Small intestine (tissue), 7 donors: ENCODE measurements around the gene LMNA. TPM values are rescaled to one million over a fixed set of nuclear protein-coding genes. Genes with fewer than 3 reads are reported as not detected.
"Not testable (repeated sequence)": the region's sequence is repeated elsewhere in the genome, so short reads cannot be mapped to it uniquely, and the experiment has no call there.

Experiments used
- DNase-seq, 2 donors: peaks; one replicate each; pipeline versions ENCODE4 v3.0.0 to v3.0.0-alpha.2; 2013
- FAIRE-seq: peaks from 2 replicates; lab custom pipeline; 2012; peaks lifted over from hg19 to GRCh38; lab: Jason Lieb, UNC
- H3K27ac ChIP-seq, 3 donors: one replicate each; pipeline ENCODE4 v1.5.1; 2013; ENCODE audit warnings: low read length in 2 of 3, mild to moderate bottlenecking in 2 of 3, control low read depth in 1 of 3, inconsistent platforms in 1 of 3, low read depth in 1 of 3, moderate library complexity in 1 of 3
- H3K27me3 ChIP-seq, 3 donors: one replicate each; pipeline ENCODE4 v1.6.1; 2013; ENCODE audit warnings: low read length in 3 of 3, inconsistent platforms in 1 of 3; ENCODE audit not compliant: control insufficient read depth in 3 of 3, insufficient read depth in 3 of 3
- H3K36me3 ChIP-seq, 3 donors: one replicate each; pipeline ENCODE4 v1.6.1; 2013; ENCODE audit warnings: low read length in 3 of 3, inconsistent platforms in 1 of 3, low read depth in 1 of 3, mild to moderate bottlenecking in 1 of 3, moderate library complexity in 1 of 3; ENCODE audit not compliant: control insufficient read depth in 3 of 3, insufficient read depth in 2 of 3
- H3K4me1 ChIP-seq, 3 donors: one replicate each; pipeline ENCODE4 v1.6.1; 2013; ENCODE audit warnings: low read length in 2 of 3, inconsistent platforms in 1 of 3, low read depth in 1 of 3, mild to moderate bottlenecking in 1 of 3, moderate library complexity in 1 of 3; ENCODE audit not compliant: control insufficient read depth in 3 of 3, insufficient read depth in 2 of 3
- H3K4me3 ChIP-seq, 3 donors: one replicate each; pipeline ENCODE4 v1.5.1; 2013; ENCODE audit warnings: low read length in 3 of 3, control low read depth in 1 of 3, inconsistent platforms in 1 of 3, low read depth in 1 of 3, mild to moderate bottlenecking in 1 of 3, moderate library complexity in 1 of 3
- H3K9me3 ChIP-seq, 2 donors: one replicate each; pipeline ENCODE4 v1.6.1; 2013; ENCODE audit warnings: low read depth in 1 of 2, low read length in 1 of 2; ENCODE audit not compliant: control insufficient read depth in 2 of 2, insufficient read depth in 1 of 2
- WGBS, 3 donors: extraction: QIAGEN DNeasy Blood & Tissue Kit; methylation state at CpG; one replicate each; pipeline ENCODE4 v1.1.7; 2013; 5-methylcytosine and 5-hydroxymethylcytosine counted together
- polyA plus RNA-seq, 4 donors: library from polyadenylated mRNA; stranded (reverse) in 3 of 4; unstranded in 1 of 4; fragments of 200-250 nt in 3 of 4; fragments of 120-200 nt in 1 of 4; gene quantifications; one replicate each; pipeline versions ENCODE4 v1.2.1 to v1.2.3, GENCODE V29; 2013
- donor health status: healthy with polysubstance abuse.
- donor health status: control.
- donor health status: control.
- donor health status: Bipolar disorder and iron deficiency.
- donor health status: healthy.

LMNA gene
- polyA plus RNA-seq, 4 donors, result 89.7 to 168 (median 105) TPM

DNA sequence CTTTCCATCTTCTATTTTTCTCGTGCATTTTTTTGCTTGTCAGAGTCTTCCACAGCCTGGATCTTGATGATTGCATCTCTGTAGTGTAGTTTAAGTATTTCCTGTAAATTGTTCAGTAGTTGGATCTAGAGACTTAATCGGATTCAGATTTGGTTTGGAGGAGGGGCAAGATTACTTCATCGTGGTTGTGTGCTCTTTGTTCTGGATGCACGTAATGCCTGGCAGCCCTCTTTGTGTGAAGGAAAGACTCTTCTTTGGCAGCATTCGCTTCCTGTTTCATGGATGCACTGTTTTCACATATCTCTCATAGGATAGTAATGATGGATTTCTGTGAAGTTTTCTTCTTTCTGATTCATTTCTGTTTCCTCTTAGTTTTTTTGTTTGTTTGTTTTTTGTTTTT lies 53.0 kb downstream of the LMNA start:
- H3K27ac ChIP-seq, result no peak overlapping the region
- 71 to 84% (median 82%) methylated on average over 5 of the region's 5 CpGs for WGBS, 3 donors
- no peaks in the 10 kb centered on the region for H3K9me3 ChIP-seq
- no peaks in the 10 kb centered on the region for H3K27me3 ChIP-seq
- peaks cover 0 to 6% (median 0%) of the 10 kb centered on the region in 3 donors for H3K4me1 ChIP-seq
- DNase-seq, result no peak
- FAIRE-seq, result no peak
- no peaks in the 10 kb centered on the region for H3K36me3 ChIP-seq
- H3K4me3 ChIP-seq, result no peak overlapping the region

DNA sequence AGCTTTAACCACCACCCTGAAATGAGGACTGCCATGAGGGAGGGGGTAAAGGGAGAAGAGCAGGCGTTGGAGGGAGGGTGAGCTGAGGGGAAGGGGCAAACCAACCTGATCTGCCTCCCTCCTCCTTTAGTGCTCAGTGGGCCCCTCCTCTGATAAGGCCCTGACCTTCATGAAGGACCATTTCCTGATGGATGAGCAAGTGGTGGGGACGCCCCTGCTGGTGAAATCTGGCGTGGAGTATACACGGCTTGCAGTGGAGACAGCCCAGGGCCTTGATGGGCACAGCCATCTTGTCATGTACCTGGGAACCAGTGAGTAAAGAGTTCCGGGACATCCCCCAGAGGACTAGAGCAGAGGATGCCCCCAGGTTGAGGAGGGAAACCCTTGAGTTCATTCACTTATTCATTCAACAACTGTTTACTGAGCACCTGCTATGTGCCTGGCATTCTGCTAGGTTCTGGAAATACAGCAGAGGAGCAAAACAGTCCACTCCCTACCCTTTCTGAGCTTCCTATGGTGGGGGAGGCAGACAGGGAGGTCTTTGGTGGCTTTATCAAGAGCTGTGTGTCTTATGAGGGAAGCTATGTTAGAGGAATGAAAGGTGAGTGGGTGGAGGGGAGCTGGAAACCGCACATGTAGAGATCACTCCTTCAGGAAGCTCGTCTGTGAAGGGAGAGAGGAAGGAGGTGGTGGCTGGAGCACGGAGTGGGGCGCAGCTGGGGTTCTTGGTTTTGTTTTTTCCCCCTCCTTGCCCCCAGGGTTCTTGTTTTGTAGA lies 58.4 kb downstream of the LMNA start:
- WGBS, 3 donors, result 71 to 83% (median 81%) methylated on average over 9 of the region's 9 CpGs
- no peak for DNase-seq
- peaks cover 0 to 21% (median 0%) of the 10 kb centered on the region in 3 donors for H3K36me3 ChIP-seq
- FAIRE-seq, result no peak
- no peak overlapping the region for H3K4me3 ChIP-seq
- H3K4me1 ChIP-seq, result no peaks in the 10 kb centered on the region
- H3K9me3 ChIP-seq, result no peaks in the 10 kb centered on the region
- no peak overlapping the region for H3K27ac ChIP-seq
- H3K27me3 ChIP-seq, result no peaks in the 10 kb centered on the region

DNA sequence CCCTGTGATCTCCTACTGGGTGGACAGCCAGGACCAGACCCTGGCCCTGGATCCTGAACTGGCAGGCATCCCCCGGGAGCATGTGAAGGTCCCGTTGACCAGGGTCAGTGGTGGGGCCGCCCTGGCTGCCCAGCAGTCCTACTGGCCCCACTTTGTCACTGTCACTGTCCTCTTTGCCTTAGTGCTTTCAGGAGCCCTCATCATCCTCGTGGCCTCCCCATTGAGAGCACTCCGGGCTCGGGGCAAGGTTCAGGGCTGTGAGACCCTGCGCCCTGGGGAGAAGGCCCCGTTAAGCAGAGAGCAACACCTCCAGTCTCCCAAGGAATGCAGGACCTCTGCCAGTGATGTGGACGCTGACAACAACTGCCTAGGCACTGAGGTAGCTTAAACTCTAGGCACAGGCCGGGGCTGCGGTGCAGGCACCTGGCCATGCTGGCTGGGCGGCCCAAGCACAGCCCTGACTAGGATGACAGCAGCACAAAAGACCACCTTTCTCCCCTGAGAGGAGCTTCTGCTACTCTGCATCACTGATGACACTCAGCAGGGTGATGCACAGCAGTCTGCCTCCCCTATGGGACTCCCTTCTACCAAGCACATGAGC lies 62.2 kb downstream of the LMNA start:
- H3K4me3 ChIP-seq, result no peak overlapping the region
- FAIRE-seq, result no peak
- H3K27me3 ChIP-seq, result no peaks in the 10 kb centered on the region
- H3K36me3 ChIP-seq, result peaks cover 0 to 21% (median 0%) of the 10 kb centered on the region in 3 donors
- no peak for DNase-seq
- 86 to 89% (median 87%) methylated on average over 12 of the region's 12 CpGs for WGBS, 3 donors
- no peaks in the 10 kb centered on the region for H3K9me3 ChIP-seq
- peaks cover 0 to 20% (median 0%) of the 10 kb centered on the region in 3 donors for H3K4me1 ChIP-seq
- H3K27ac ChIP-seq, result no peak overlapping the region

DNA sequence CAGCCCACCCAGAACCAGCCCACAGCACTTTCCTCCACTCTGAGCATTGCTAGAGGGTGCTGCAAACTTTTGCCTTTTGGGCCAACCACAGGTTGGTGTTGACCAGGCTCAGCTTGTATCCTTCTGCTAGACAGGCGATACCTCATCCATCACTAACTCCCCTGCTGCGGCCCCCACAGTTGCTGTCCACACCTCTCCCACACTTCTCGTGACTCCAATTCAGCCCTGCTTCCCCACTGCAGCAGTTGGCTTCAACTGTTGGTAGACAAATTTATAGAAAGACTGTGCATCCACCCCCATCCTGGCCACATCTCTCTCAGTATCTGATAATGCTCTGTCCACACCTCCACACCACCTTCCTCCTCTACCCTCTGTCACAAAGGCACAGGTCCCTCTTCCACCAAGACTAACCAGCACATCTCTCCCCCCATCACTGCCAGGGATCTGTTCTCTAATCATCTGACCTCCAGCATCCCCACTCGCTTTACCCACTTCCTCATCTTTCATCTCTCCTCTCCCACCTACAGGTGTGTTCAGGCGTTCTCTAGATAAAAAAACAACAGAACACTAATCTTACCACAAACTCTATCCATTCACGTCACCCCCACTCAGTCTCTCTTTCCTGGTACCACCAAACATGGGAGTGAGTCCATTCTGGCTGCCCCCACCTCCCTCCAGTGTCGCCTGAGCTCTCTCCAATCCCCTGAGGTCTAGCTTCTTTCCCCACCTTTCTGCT lies 63.6 kb downstream of the LMNA start:
- Histone ChIP-seq H3K27me3 (no peaks in the 10 kb centered on the region), H3K4me1 (peaks cover 0 to 29% (median 0%) of the 10 kb centered on the region in 3 donors), H3K36me3 (peaks cover 0 to 21% (median 0%) of the 10 kb centered on the region in 3 donors), H3K4me3 (no peak overlapping the region), H3K27ac (no peak overlapping the region), H3K9me3 (no peaks in the 10 kb centered on the region)
- WGBS, 3 donors, result 72 to 81% (median 74%) methylated on average over 7 of the region's 7 CpGs
- no peak for FAIRE-seq
- DNase-seq, result no peak

DNA sequence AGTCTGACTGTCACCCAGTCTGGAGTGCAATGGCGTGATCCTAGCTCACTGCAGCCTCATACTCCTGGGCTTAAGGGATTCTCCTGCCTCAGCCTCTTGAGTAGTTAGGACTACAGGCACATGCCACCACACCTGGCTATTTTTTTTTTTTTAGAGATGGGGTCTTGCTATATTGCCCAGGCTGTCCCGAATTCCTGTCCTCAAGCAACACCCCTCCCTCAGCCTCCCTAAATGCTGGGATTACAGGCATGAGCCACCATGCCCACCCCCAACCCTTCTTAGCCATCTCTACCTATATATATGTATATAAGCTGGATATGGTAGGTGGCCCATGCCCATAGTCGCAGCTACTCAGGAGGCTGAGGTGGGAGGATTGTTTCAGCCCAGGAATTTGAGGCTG lies 66.0 kb downstream of the LMNA start:
- Histone ChIP-seq H3K27me3 (no peaks in the 10 kb centered on the region), H3K9me3 (no peaks in the 10 kb centered on the region), H3K27ac (peak overlapping the region in 1 of 3 donors; percentile 88), H3K36me3 (peaks cover 0 to 13% (median 0%) of the 10 kb centered on the region in 3 donors), H3K4me1 (peaks cover 0 to 40% (median 3%) of the 10 kb centered on the region in 3 donors), H3K4me3 (no peak overlapping the region)
- WGBS, 3 donors, result 95 to 100% (median 96%) methylated on average over 3 of the region's 3 CpGs
- no peak for DNase-seq
- no peak for FAIRE-seq

DNA sequence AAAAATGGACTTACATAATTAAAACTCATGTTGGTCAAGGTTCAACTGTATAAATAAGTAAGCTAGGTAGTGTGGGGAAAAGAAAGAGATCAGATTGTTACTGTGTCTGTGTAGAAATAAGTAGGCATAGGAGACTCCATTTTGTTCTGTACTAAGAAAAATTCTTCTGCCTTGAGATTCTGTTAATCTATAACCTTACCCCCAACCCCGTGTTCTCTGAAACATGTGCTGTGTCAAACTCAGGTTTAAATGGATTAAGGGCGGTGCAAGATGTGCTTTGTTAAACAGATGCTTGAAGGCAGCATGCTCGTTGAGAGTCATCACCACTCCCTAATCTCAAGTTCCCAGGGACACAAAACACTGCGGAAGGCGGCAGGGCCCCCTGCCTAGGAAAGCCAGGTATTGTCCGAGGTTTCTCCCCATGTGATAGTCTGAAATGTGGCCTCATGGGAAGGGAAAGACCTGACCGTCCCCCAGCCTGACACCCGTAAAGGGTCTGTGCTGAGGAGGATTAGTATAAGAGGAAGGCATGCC lies 66.9 kb downstream of the LMNA start:
- H3K9me3 ChIP-seq, H3K27me3 ChIP-seq, H3K4me3 ChIP-seq, H3K36me3 ChIP-seq, FAIRE-seq: not testable (repeated sequence)
- Histone ChIP-seq H3K4me1 (peaks cover 0 to 40% (median 3%) of the 10 kb centered on the region in 3 donors), H3K27ac (peak overlapping the region in 2 of 3 donors; percentile 43 to 88)
- peak in 1 of 2 donors; percentile 59 for DNase-seq
- WGBS, 3 donors, result 16 to 40% (median 32%) methylated on average over 8 of the region's 8 CpGs

DNA sequence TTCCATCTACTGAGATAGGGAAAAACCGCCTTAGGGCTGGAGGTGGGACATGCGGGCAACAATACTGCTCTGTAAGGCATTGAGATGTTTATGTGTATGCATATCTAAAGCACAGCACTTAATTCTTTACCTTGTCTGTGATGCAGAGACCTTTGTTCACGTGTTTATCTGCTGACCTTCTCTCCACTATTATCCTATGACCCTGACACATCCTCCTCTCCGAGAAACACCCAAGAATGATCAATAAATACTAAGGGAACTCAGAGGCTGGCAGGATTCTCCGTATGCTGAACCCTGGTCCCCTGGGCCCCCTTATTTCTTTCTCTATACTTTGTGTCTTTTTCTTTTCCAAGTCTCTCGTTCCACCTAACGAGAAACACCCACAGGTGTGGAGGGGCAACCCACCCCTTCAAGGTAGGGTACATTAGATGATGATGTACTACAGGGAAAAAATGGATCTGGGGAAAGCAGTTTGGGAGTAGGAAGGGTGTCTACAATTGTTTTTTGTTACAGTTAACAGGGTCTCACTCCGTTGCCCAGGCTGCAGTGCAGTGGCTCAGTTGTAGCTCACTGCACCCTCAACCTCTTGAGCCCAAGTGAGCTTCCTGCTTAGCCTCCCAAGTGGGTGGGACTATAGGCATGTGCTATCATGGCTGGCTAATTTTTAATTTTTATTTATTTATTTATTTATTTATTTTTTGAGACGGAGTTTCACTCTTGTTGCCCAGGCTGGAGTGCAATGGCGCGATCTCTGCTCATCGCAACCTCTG lies 67.7 kb downstream of the LMNA start:
- not testable (repeated sequence) for H3K36me3 ChIP-seq, H3K27me3 ChIP-seq, H3K4me3 ChIP-seq, FAIRE-seq, H3K9me3 ChIP-seq
- Histone ChIP-seq H3K4me1 (peaks cover 0 to 40% (median 3%) of the 10 kb centered on the region in 3 donors), H3K27ac (peak overlapping the region in 2 of 3 donors; percentile 64 to 88)
- WGBS, 3 donors, result 52 to 68% (median 61%) methylated on average over 11 to 12 of the region's 12 CpGs
- peak in 1 of 2 donors; percentile 63 for DNase-seq
